GOT3 (cell line): ENCODE data around the gene SPATA3.
"Not testable (repeated sequence)": the region's sequence is repeated elsewhere in the genome, so short reads cannot be mapped to it uniquely, and the experiment has no call there.

ENCODE experiments used
- DNase-seq: peaks from one replicate; lab custom pipeline; 2025; ENCODE audit warnings: mixed read lengths; lab: John Stamatoyannopoulos, UW

Gene SPATA3

GRCh38 chr2:230998882-230999281 is 3.0 kb downstream of the SPATA3 start:
- DNase-seq: no peak

DNA sequence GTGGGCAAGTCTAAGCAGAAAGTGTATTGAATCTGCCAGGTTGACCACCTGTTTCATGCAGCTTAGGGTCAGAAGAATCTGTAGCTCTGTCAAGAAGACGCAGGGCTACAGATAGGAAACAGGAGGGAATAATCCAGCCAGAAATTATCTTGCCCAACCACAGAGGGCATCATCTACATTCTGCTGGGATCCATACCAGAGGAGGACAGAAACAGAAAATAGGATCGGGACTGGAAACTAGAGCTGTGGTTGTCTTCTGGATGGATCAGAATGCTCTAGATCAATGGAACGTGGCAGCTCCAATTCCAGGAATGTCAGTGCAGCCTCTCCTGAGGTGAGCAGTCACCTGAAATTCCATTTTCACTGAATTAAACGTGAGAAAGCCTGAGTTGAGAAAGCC is 3.6 kb downstream of the SPATA3 start:
- DNase-seq: no peak

DNA sequence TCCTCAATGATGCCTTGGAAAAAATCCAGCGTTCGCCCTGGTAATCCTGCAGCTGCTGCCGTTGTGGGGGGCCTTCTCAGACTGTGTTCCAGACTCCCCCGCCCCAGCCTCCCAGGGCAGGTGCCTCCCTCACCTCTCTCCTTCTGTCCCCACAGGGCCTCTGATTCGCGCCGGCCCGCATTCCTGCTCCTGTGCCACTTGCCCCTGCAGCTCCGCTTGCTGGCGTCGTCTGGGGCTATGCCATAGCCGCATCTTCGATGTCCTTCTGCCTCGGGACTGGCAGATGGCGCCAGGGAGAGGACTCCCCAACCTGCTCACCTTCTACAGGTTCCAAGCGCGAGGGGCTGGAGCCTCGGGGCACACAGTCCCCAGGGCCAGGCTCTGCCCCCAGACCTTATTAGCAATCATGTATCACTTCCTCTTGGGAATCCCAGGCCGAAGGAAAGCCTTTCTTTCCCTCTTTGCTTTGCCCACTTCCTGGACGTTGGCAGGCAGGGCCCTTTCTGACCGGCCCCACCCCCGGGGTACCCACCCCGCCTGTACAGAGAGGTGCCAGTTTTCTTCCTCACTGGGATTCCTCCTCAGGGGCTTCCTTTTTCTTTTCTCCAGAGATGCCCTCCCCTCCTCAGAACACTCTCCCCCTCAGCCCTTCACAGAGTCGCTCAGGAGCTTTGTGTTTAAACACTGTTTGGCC is 4.4 kb downstream of the SPATA3 start:
- no peak for DNase-seq

DNA sequence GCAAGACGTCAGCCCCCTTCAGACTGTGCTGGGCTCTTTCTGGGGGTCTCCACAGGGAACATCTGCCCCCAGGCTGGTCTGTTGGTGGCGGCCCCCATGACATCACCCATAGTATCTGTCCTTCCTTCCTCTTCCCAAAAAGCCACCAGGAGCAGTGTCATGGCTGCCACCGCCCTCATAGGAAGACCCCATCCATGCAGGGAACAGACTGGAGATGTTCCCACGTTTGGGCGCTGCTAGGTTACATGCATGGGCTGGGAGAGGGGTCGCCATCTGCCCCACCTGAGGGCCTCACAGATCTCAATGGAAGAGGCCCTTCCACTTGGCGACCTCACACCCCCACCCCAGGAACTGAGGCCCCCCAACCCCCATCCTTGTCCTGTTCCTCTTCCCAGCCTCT is 5.1 kb downstream of the SPATA3 start:
- no peak for DNase-seq

- DNase-seq: no peak
Observed at GRCh38 chr2:231001921-231002320, 6.0 kb downstream of the SPATA3 start.

- DNase-seq: no peak
Observed at GRCh38 chr2:231002641-231003040, 6.7 kb downstream of the SPATA3 start.

DNA sequence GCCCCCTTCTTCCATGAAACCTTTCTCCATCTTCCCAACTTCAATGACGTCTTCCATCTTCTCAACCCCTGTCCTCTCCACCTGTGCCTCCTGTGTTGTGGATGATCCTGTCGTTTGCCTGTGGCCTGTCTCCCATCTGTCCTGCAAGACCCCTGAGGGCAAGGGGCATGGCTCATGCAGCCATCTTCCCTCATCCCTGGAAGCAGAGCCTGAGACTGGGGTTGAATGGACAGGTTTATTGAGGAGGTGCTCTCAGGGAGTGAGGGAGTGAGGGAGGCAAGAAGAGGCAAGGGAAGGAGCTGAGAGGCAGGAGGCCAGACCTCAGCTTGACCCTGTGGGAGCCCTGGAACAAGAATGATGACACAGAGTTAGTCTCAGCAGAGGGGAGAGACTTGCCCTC is 7.3 kb downstream of the SPATA3 start:
- no peak for DNase-seq

- DNase-seq: not testable (repeated sequence)
Observed at GRCh38 chr2:231004930-231005329, 9.0 kb downstream of the SPATA3 start.

DNA sequence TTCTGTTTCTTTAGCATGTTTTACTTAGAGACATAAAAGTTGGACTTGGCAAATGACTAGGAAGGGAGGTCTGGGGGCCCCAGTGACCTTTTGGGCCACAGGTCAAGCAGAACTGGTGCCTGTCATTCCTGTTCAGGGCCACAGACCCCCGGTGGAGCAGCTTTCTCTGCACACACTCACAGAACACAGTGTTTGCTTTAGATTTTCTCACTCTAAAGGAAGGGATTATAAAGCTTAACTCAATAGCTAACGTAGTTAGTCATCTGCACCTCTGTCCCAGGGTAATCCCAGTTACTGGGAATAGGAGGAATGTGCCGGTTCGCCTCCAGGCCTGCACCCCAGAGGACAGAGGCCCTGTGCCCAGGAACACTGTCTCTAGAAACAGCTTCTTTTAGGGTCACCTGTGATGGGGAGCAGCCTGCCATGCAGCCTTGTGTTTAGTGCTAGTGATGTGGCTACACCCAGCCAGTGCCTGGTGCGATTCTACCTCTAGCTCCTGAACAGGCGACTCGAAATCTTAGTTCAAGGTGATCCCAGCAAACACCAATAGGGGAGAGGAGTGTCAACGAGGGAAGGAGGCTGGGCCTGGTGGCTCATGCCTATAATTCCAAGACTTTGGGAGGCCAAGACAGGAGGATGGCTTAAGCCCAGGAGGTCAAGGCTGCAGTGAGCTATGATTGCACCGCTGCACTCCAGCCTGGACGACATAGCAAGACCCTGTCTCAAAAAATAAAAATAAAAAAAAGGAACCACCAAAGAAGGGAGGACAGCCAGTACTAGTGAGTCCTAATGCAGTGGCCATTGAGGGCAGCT is 11.6 kb downstream of the SPATA3 start:
- DNase-seq: no peak

GRCh38 chr2:231008131-231008530 is 12.2 kb downstream of the SPATA3 start:
- no peak for DNase-seq

DNA sequence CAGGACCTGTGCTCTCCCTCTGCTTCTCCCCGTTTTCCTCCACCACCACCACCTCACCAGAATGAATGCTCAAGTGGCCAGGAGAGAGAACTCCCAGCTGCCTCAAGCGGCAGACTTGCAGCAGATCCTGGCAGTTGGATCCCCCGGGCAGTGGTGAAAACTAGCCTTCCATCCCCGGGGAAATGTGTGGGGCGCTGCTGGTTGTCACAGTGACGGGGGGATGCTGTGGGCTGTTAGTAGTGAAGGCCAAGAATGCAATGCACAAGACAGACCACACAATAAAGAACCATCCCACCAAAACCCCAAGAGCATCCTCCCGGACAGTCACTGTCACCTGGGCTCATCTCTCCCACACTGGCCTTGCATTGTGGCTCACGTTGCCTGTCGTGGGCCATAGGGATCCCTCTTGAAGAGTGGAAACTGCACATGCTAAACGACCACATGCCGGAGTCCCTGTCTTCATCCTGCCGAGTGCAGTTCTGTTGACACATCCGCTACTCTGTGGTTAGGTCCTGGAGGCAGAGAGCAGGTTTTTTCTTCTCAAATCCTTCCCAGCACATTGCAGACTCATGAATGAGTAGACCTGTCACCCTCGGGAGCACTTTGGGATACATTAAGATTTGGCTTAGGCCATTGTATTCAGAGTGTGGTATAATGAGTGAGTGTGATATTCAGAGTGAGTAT is 13.5 kb downstream of the SPATA3 start:
- no peak for DNase-seq

GRCh38 chr2:231010201-231010730 is 14.3 kb downstream of the SPATA3 start:
- no peak for DNase-seq

- no peak for DNase-seq
Observed at GRCh38 chr2:231011526-231011925, 15.6 kb downstream of the SPATA3 start.

- DNase-seq: no peak
Observed at GRCh38 chr2:231012463-231012862, 16.5 kb downstream of the SPATA3 start.

DNA sequence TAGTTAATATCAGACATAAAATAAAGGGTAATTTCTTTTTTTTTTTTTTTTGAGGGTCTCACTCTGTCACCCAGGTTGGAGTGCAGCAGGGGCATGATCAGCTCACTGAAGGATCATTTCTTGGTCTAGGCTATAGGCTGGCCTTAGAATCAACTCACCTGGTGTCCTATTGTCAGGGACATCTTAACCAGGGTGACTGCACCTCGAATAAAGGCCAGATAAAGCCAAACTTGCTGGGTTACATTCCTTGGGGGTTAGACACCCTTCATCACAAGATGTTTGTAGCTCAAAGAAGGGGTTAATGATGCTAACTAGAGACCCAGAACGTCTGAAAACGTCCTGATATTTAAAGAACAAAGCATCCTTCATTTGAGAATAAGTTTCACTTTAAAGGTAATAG is 17.9 kb downstream of the SPATA3 start:
- DNase-seq: no peak

GRCh38 chr2:231015478-231015877 is 19.6 kb downstream of the SPATA3 start:
- no peak for DNase-seq

GRCh38 chr2:231015926-231016325 is 20.0 kb downstream of the SPATA3 start:
- no peak for DNase-seq

GRCh38 chr2:231016566-231017230 is 20.8 kb downstream of the SPATA3 start:
- no peak for DNase-seq

DNA sequence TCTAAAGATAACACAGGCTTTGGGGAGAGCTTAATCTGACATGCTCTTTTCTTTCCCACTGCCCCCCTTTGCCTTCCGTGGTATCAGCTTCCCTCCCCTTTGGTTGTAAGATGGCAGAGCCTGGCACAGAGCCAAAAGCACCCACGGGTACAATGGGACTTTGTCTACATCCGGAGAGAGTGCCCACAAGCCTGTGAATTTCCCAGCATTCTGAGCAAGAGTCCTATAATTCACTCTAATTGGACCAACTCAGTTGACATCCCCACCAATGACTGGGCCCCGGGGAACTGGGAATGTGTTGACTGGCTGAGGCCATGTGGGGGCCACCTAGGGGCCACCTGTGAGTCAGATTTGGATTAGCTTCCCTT is 21.3 kb downstream of the SPATA3 start:
- DNase-seq: no peak

- DNase-seq: no peak
Observed at GRCh38 chr2:231018184-231018583, 22.3 kb downstream of the SPATA3 start.

DNA sequence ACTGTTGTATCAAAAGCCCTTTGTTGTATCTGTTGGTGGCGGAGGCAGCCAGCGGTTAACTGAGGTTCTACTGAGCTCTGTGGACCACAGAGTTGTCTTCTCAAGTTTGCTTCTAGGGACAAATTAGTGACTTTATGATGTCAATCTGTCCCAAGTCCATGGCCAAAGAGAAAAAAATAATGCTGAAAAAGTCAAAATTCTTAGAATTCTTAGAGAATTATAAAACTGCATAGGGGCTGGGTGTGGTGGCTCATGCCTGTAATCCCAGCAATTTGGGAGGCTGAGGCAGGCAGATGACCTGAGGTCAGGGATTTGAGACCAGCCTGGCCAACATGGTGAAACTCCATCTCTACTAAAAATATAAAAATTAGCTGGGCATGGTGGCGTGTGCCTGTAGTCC is 29.1 kb downstream of the SPATA3 start:
- not testable (repeated sequence) for DNase-seq

GRCh38 chr2:231028889-231029288 is 33.0 kb downstream of the SPATA3 start:
- no peak for DNase-seq
